Kidney epithelial cell (primary cell): ENCODE data around the gene PARVG. TPM values are rescaled to one million over a fixed set of nuclear protein-coding genes. Genes with fewer than 3 reads are reported as not detected.
"Not testable (repeated sequence)": the region's sequence is repeated elsewhere in the genome, so short reads cannot be mapped to it uniquely, and the experiment has no call there.

Experiments
- DNase-seq: peaks from one replicate; pipeline ENCODE4 v3.0.0-alpha.2; 2010; ENCODE audit warnings: low read depth
- H3K27me3 ChIP-seq: 2 replicates; pipeline ENCODE4 v1.6.0; 2011; ENCODE audit warnings: low read length; ENCODE audit not compliant: control insufficient read depth, insufficient read depth
- H3K36me3 ChIP-seq: 2 replicates; pipeline ENCODE4 v1.5.1; 2011; ENCODE audit warnings: low read length; ENCODE audit not compliant: control insufficient read depth, insufficient read depth
- H3K4me3 ChIP-seq: 2 replicates; pipeline ENCODE4 v1.5.1; 2011; ENCODE audit warnings: low read depth, mild to moderate bottlenecking, control low read depth, low read length
- CTCF ChIP-seq: IDR thresholded peaks from 2 replicates; pipeline ENCODE4 v1.5.1; 2011; ENCODE audit warnings: mild to moderate bottlenecking, moderate library complexity, low read length, control low read depth, inconsistent platforms; ENCODE audit not compliant: insufficient read depth, poor library complexity, severe bottlenecking
- total RNA-seq: library from RNA; depleted of rRNA; stranded (reverse); fragments of >200 nt; gene quantifications from 2 replicates; pipeline ENCODE4 v1.2.3, GENCODE V29; 2015

PARVG gene
- total RNA-seq, 1 donor from 2014 or later, result not detected

- no peak for TF ChIP-seq CTCF
- no peaks in the 10 kb centered on the region for H3K27me3 ChIP-seq
- no peak for DNase-seq
- H3K36me3 ChIP-seq, result no peaks in the 10 kb centered on the region
- no peak overlapping the region for H3K4me3 ChIP-seq
These were observed 56.6 kb downstream of the PARVG start for GRCh38 chr22:44237290-44237689.

- not testable (repeated sequence) for H3K36me3 ChIP-seq, H3K27me3 ChIP-seq, DNase-seq, H3K4me3 ChIP-seq
These were observed 60.4 kb downstream of the PARVG start for GRCh38 chr22:44241121-44241520.

GRCh38 chr22:44242946-44243724 lies 62.4 kb downstream of the PARVG start:
- no peak for DNase-seq
- Histone ChIP-seq H3K36me3 (no peaks in the 10 kb centered on the region), H3K27me3 (peaks cover 7% of the 10 kb centered on the region), H3K4me3 (no peak overlapping the region)
- no peak for TF ChIP-seq CTCF

- H3K36me3 ChIP-seq, result no peaks in the 10 kb centered on the region
- H3K27me3 ChIP-seq, result peaks cover 7% of the 10 kb centered on the region
- no peak for TF ChIP-seq CTCF
- H3K4me3 ChIP-seq, result no peak overlapping the region
- DNase-seq, result no peak
These were observed 63.0 kb downstream of the PARVG start for GRCh38 chr22:44243761-44244160.

- no peak for TF ChIP-seq CTCF
- no peak overlapping the region for H3K4me3 ChIP-seq
- no peak for DNase-seq
- H3K27me3 ChIP-seq, result peaks cover 7% of the 10 kb centered on the region
- H3K36me3 ChIP-seq, result no peaks in the 10 kb centered on the region
These were observed 63.6 kb downstream of the PARVG start for GRCh38 chr22:44244265-44244822.

- H3K36me3 ChIP-seq, result no peaks in the 10 kb centered on the region
- DNase-seq, result no peak
- no peak overlapping the region for H3K4me3 ChIP-seq
- no peak for TF ChIP-seq CTCF
- peaks cover 7% of the 10 kb centered on the region for H3K27me3 ChIP-seq
These were observed 64.7 kb downstream of the PARVG start for GRCh38 chr22:44245438-44245837.
